ENCODE data around the gene PPL. TPM values are rescaled to one million over a fixed set of nuclear protein-coding genes. Genes with fewer than 3 reads are reported as not detected.
"Not testable (repeated sequence)": the region's sequence is repeated elsewhere in the genome, so short reads cannot be mapped to it uniquely, and the experiment has no call there.

Gene PPL
- total RNA-seq, 1 donor = 0.81 TPM

- DNase-seq (ENCODE audit: low read depth in 2 of 3, low spot score in 2 of 3) = peak in 2 of 3 donors; percentile 19 to 32
These were observed 562 bp downstream of the PPL start for GRCh38 chr16:4936181-4936990.

- DNase-seq (ENCODE audit: low read depth in 2 of 3, low spot score in 2 of 3) = no peak
These were observed 1.6 kb downstream of the PPL start for GRCh38 chr16:4935241-4935855.

GRCh38 chr16:4934591-4934990 lies 2.4 kb downstream of the PPL start:
- DNase-seq (ENCODE audit: low read depth in 2 of 3, low spot score in 2 of 3) = no peak

GRCh38 chr16:4933871-4934395 lies 3.0 kb downstream of the PPL start:
- no peak for DNase-seq (ENCODE audit: low read depth in 2 of 3, low spot score in 2 of 3)

- no peak for DNase-seq (ENCODE audit: low read depth in 2 of 3, low spot score in 2 of 3)
These were observed 3.5 kb downstream of the PPL start for GRCh38 chr16:4933433-4933832.

GRCh38 chr16:4931381-4931780 lies 5.6 kb downstream of the PPL start:
- DNase-seq (ENCODE audit: low read depth in 2 of 3, low spot score in 2 of 3) = no peak

- not testable (repeated sequence) for DNase-seq (ENCODE audit: low read depth in 2 of 3, low spot score in 2 of 3)
These were observed 7.3 kb downstream of the PPL start for GRCh38 chr16:4929619-4930018.

GRCh38 chr16:4928227-4928626 lies 8.7 kb downstream of the PPL start:
- no peak for DNase-seq (ENCODE audit: low read depth in 2 of 3, low spot score in 2 of 3)

- DNase-seq (ENCODE audit: low read depth in 2 of 3, low spot score in 2 of 3) = no peak
These were observed 9.3 kb downstream of the PPL start for GRCh38 chr16:4927661-4928060.

- DNase-seq (ENCODE audit: low read depth in 2 of 3, low spot score in 2 of 3) = no peak
These were observed 10.0 kb downstream of the PPL start for GRCh38 chr16:4926928-4927327.

- DNase-seq (ENCODE audit: low read depth in 2 of 3, low spot score in 2 of 3) = no peak
These were observed 11.2 kb downstream of the PPL start for GRCh38 chr16:4925791-4926190.

GRCh38 chr16:4925293-4925607 lies 11.7 kb downstream of the PPL start:
- DNase-seq (ENCODE audit: low read depth in 2 of 3, low spot score in 2 of 3) = no peak

GRCh38 chr16:4924593-4925292 lies 12.2 kb downstream of the PPL start:
- DNase-seq (ENCODE audit: low read depth in 2 of 3, low spot score in 2 of 3) = no peak

- DNase-seq (ENCODE audit: low read depth in 2 of 3, low spot score in 2 of 3) = no peak
These were observed 13.1 kb downstream of the PPL start for GRCh38 chr16:4923853-4924252.

GRCh38 chr16:4922721-4923342 lies 14.1 kb downstream of the PPL start:
- no peak for DNase-seq (ENCODE audit: low read depth in 2 of 3, low spot score in 2 of 3)

- no peak for DNase-seq (ENCODE audit: low read depth in 2 of 3, low spot score in 2 of 3)
These were observed 16.1 kb downstream of the PPL start for GRCh38 chr16:4920826-4921225.

- no peak for DNase-seq (ENCODE audit: low read depth in 2 of 3, low spot score in 2 of 3)
These were observed 18.1 kb downstream of the PPL start for GRCh38 chr16:4918781-4919251.

GRCh38 chr16:4917117-4917516 lies 19.8 kb downstream of the PPL start:
- no peak for DNase-seq (ENCODE audit: low read depth in 2 of 3, low spot score in 2 of 3)

- DNase-seq (ENCODE audit: low read depth in 2 of 3, low spot score in 2 of 3) = no peak
These were observed 21.7 kb downstream of the PPL start for GRCh38 chr16:4915226-4915761.

- DNase-seq (ENCODE audit: low read depth in 2 of 3, low spot score in 2 of 3) = no peak
These were observed 22.3 kb downstream of the PPL start for GRCh38 chr16:4914528-4915225.

All from hematopoietic multipotent progenitor cell (in vitro differentiated cells).